GM21360 (cell line): ENCODE results near the gene TBATA.

Source experiments
- ATAC-seq: cut with Tn5 transposase; IDR thresholded peaks from one replicate; pipeline ENCODE4 v1.9.1; 2021; ENCODE audit warnings: mild to moderate bottlenecking, moderate library complexity; ENCODE audit not compliant: unreplicated experiment

Gene TBATA

DNA sequence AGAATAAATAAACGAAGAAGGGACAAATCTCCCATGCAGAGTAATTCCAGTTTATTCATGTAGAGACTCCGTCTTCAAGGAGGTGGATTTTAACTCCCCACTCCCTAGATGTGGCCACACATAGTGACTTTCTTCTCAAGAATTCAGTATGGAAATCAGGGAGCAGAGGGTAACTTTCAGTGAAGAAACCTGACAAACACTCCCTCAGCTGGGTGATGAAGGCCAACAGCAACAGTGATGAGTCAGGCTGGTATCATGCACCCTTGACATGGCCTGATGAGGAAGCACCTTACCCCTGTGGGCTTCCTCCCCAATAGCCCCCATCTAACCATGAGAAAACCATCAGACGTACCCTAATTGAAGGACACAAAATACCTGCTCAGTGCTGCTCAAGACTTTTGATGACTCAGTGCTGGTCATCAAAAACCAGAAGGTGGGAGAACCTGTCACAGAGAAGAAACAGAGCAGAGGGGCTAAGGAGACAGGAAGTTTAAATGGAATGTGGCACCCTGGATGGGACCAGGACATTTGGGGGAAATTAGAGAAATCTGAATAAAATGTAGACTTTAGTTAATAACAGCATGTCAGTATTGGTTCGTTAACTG, 62.3 kb downstream of the TBATA start:
- ATAC-seq, result no peak
